ENCODE results near the gene TSPAN18.
A peak's percentile ranks its signal among the peaks of the same experiment; 100 is the strongest.

Gene TSPAN18

DNA sequence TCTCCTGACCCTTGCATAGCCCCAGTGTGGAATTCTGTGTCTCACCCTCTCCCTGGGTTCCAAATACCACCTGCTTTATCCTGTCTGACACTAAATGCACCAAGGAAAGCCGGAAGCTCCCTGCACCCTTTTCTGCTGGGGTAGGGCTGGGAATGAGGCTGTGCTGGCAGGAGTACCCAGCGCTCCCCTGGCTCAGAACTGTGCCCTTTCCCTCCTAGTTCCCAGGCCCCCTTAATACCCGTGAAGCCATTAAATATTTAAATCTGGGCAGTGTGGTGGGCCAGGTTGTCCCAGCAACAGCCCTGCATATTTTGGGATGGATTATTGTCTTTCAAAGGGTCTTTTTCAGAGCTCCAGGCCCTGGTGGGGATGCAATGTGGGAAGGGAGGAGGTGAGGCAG, 160.9 kb downstream of the TSPAN18 start:
- TF ChIP-seq, protein P1, sequence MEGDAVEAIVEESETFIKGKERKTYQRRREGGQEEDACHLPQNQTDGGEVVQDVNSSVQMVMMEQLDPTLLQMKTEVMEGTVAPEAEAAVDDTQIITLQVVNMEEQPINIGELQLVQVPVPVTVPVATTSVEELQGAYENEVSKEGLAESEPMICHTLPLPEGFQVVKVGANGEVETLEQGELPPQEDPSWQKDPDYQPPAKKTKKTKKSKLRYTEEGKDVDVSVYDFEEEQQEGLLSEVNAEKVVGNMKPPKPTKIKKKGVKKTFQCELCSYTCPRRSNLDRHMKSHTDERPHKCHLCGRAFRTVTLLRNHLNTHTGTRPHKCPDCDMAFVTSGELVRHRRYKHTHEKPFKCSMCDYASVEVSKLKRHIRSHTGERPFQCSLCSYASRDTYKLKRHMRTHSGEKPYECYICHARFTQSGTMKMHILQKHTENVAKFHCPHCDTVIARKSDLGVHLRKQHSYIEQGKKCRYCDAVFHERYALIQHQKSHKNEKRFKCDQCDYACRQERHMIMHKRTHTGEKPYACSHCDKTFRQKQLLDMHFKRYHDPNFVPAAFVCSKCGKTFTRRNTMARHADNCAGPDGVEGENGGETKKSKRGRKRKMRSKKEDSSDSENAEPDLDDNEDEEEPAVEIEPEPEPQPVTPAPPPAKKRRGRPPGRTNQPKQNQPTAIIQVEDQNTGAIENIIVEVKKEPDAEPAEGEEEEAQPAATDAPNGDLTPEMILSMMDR (IDR thresholded peaks at IDR 0.05; ENCODE audit: borderline replicate concordance, control extremely low read depth, extremely low read depth, insufficient read depth, missing control alignments) = no peak
- DNase-seq (ENCODE audit: low spot score) = no peak
- in situ Hi-C loops (cut with MboI; ENCODE audit: low sequenced_read_pairs, unreplicated experiment) = no loop called here

DNA sequence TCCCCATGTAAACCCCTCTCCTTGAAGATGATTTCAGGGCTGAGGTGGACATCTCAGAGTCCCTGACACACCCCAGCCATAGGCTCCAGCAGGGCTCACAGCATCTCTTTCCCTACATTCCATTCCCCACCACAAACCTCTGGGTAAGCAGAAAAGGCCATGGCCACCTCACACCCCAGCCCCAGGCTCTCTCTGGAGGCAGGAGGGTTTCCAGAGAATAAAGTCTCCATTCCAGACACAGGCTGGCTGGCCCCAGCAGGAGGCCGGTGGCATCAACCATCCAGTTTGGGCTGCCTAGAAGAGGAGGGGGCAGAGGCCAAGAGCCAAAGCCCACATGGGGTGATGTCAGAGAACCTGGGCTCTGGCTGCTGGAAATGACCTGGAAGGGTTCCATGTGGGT, 162.5 kb downstream of the TSPAN18 start:
- in situ Hi-C loops (cut with MboI; ENCODE audit: low sequenced_read_pairs, unreplicated experiment) = no loop called here
- TF ChIP-seq, protein P1 (IDR thresholded peaks at IDR 0.05; ENCODE audit: borderline replicate concordance, control extremely low read depth, extremely low read depth, insufficient read depth, missing control alignments) = no peak

DNA sequence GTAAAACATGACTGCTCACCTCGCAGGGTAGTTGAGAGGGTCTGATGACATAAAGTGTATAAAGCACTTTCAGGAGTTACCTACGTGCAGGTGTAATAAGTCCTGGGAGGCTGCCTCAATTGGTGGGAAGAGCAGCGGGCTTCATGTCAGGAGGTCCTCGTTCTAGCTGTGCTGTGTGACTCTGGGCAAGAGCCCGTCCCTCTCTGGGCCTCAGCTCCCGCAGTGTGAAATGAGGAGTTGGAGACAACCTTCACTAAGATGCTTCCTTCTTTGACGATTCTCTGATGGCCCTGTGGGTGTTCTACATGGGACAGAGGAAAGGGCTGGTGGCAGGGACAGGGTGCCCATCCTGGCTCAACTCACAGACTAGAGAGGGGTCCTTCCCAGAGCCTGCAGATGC, 166.1 kb downstream of the TSPAN18 start:
- no peak for DNase-seq (ENCODE audit: low spot score)
- TF ChIP-seq, protein P1 (IDR thresholded peaks at IDR 0.05; ENCODE audit: borderline replicate concordance, control extremely low read depth, extremely low read depth, insufficient read depth, missing control alignments) = no peak
- in situ Hi-C loops (cut with MboI; ENCODE audit: low sequenced_read_pairs, unreplicated experiment) = no loop called here

More for the DNA sequence above, 162.5 kb downstream of the TSPAN18 start:
- DNase-seq (ENCODE audit: low spot score) = no peak

DNA sequence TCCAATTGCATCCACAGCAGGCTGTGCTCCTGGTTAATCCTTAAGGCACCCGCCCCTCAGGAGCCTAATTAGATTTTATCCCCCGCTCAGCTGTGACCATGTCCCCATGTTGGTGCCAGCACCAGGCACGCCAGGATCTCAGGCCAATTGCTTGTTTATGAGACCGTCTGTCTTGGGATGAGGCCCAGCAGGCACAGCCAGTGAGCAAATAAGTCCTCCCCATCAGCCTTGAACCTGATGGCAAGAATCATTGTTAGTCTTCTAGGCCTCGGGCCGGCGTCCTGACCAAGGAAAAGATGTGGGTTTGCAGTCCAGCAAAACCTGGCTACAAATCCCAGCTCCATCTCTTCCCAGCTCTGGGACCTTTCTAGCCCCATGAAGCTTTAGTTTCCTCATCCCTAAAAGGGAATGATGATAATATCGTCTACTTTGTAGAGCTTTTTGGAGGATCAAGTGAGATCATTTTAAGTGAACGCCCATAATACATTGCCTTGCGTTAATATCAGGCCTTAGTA, 166.6 kb downstream of the TSPAN18 start:
- in situ Hi-C loops (cut with MboI; ENCODE audit: low sequenced_read_pairs, unreplicated experiment) = no loop called here
- TF ChIP-seq, protein P1 (IDR thresholded peaks at IDR 0.05; ENCODE audit: borderline replicate concordance, control extremely low read depth, extremely low read depth, insufficient read depth, missing control alignments) = no peak
- no peak for DNase-seq (ENCODE audit: low spot score)

DNA sequence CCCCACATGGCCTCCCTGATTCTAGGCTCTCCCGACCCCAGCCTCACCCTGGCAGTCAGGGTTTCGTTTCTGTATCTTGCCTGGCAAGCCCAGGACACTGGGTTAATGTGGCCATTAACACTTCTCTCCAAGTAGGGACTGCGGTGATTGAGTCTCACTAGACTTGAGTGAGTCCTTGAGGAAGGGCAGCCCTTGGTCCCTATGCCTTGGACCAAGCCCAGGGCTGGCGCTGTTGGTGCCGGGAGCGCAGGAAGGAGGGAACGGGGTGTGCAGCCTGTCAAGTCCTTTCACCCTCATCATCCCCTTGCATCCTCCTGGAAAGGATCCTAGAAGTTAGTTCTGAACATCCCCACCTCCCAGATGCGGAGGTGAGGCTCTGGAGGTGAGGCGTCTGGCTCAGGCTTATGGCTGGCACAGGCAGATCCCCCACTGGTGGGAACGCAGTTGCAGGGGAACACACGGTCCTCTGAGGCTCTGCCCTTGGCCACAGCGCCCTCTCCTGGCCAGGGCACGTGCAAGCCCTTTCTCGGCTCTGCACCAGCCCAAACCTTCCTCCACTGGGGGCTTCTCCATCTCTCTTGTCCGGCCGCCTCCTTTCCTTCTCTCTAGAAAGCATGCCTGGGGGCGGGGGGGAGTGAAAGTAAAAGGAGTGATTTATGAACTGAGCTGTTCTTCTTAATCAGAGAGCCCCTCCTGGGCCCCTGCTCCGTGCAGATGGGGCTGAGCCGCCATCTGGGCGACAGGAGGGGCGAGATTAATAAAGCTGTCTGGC, 167.3 kb downstream of the TSPAN18 start:
- TF ChIP-seq, protein P1 (IDR thresholded peaks at IDR 0.05; ENCODE audit: borderline replicate concordance, control extremely low read depth, extremely low read depth, insufficient read depth, missing control alignments) = peak; percentile 90
- in situ Hi-C loops (cut with MboI; ENCODE audit: low sequenced_read_pairs, unreplicated experiment) = no loop called here
- peak; percentile 86 for DNase-seq (ENCODE audit: low spot score)

DNA sequence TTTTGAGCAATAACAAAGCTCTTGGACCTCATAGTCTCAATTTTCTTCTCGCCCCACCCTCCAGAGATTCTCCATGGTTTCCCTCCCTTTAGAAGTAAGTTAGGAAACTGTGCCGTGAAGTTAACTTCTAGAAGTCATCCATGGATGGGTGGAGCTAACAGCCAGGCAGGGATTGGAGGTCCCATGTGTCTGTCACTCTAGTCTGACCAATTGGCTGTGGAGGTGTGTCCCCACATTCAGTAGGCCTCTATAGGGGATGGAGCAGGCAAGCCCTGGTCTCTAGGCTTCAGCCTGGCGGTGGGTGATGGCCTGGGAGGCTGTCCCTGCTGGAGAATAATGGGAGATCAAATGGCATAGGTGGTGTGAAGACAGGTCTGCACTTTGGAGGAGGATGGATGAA, 173.2 kb downstream of the TSPAN18 start:
- TF ChIP-seq, protein P1 (IDR thresholded peaks at IDR 0.05; ENCODE audit: borderline replicate concordance, control extremely low read depth, extremely low read depth, insufficient read depth, missing control alignments) = no peak
- DNase-seq (ENCODE audit: low spot score) = no peak
- in situ Hi-C loops (cut with MboI; ENCODE audit: low sequenced_read_pairs, unreplicated experiment) = loop anchor here (25.0 kb wide), 1 partner anchor 613 kb away; no protein-coding TSS in a partner anchor

Measured in GM13976 (cell line).